IMR-90 (cell line): ENCODE measurements around the gene ATG5.

Experiments used
- CEBPB ChIP-seq: IDR thresholded peaks from 2 replicates; pipeline ENCODE4 v1.6.1; 2012; ENCODE audit warnings: low read depth, low read length, improper control_type of control experiment
- CHD1 ChIP-seq: IDR thresholded peaks from 2 replicates; pipeline ENCODE4 v1.6.1; 2012; ENCODE audit warnings: low read depth, low read length, improper control_type of control experiment
- CTCF ChIP-seq: conservative IDR thresholded peaks from 2 replicates; pipeline ENCODE4 v1.5.1; 2012; ENCODE audit warnings: mild to moderate bottlenecking, low read depth, low read length, improper control_type of control experiment
- MAFK ChIP-seq: IDR thresholded peaks from 2 replicates; pipeline ENCODE4 v1.6.1; 2012; ENCODE audit warnings: low read depth, low read length, improper control_type of control experiment
- POLR2A ChIP-seq: IDR thresholded peaks from 2 replicates; pipeline ENCODE4 v1.6.1; 2012; ENCODE audit warnings: mild to moderate bottlenecking, low read depth, low read length
- RAD21 ChIP-seq: IDR thresholded peaks from 2 replicates; pipeline ENCODE4 v1.6.1; 2012; ENCODE audit warnings: low read length, improper control_type of control experiment
- SMC3 ChIP-seq: fragments of 150-350 bp; IDR thresholded peaks from 2 replicates; pipeline ENCODE4 v1.6.1; 2016; ENCODE audit warnings: low read depth, mild to moderate bottlenecking, antibody characterized with exemption, low read length, moderate library complexity

- TF ChIP-seq CTCF (no peak), CHD1 (no peak), POLR2A (no peak), MAFK (no peak), SMC3 (no peak), RAD21 (no peak), CEBPB (no peak)
Measured at GRCh38 chr6:106186172-106186571, 139.4 kb downstream of the ATG5 start.
